Measurements from ENCODE around the gene SLC35F6. TPM values are rescaled to one million over a fixed set of nuclear protein-coding genes. Genes with fewer than 3 reads are reported as not detected.

The SLC35F6 gene
- total RNA-seq, 2 experiments from 2014 or later: 10.4 to 15.0 TPM

- no peak overlapping the region for H3K4me2 ChIP-seq (ENCODE audit: low read length)
- intact Hi-C loops (cut with micrococcal nuclease; ENCODE audit: unreplicated experiment): no loop called here
- POLR2A ChIA-PET: no interaction called here
- peaks cover 11% of the 10 kb centered on the region for H3K4me1 ChIP-seq (ENCODE audit: insufficient read depth, low read length, poor library complexity, severe bottlenecking)
- H4K20me1 ChIP-seq (ENCODE audit: insufficient read depth, low read length): no peaks in the 10 kb centered on the region
- DNase-seq (ENCODE audit: low spot score): no peak
- H3K9me3 ChIP-seq (ENCODE audit: low read length): no peaks in the 10 kb centered on the region
- no peaks in the 10 kb centered on the region for H3K36me3 ChIP-seq (ENCODE audit: insufficient read depth, low read length)
- CTCF ChIA-PET (ENCODE audit: unreplicated experiment): no interaction called here
- TF ChIP-seq EZH2phosphoT487 (IDR thresholded peaks at IDR 0.05; ENCODE audit: borderline replicate concordance, low read depth, low read length): no peak
- no peak for TF ChIP-seq CTCF (conservative IDR thresholded peaks at IDR 0.05; ENCODE audit: low read length)
- no peak overlapping the region for H3K27ac ChIP-seq (ENCODE audit: low read depth, low read length, poor library complexity, severe bottlenecking)
- H3K9me2 ChIP-seq (ENCODE audit: insufficient read depth, low read length): no peaks in the 10 kb centered on the region
- H3K4me3 ChIP-seq (ENCODE audit: low read depth, low read length, poor library complexity, severe bottlenecking): no peak overlapping the region
- peaks cover 3% of the 10 kb centered on the region; the same call in 1 of the 2 replicates for H3K79me2 ChIP-seq (ENCODE audit: insufficient read depth, low read depth, low read length)
- BruUV-seq (replicated peaks): no TSS peak
- H2AFZ ChIP-seq (ENCODE audit: low read length): no peak overlapping the region
These were observed 3.0 kb downstream of the SLC35F6 start for GRCh38 chr2:26767129-26767528.

GRCh38 chr2:26767894-26768487 is 3.9 kb downstream of the SLC35F6 start:
- no peaks in the 10 kb centered on the region; the same call in 1 of the 2 replicates for H3K36me3 ChIP-seq (ENCODE audit: insufficient read depth, low read length)

More at GRCh38 chr2:26767894-26768487, 3.9 kb downstream of the SLC35F6 start:
- no TSS peak for BruUV-seq (replicated peaks)
- no peaks in the 10 kb centered on the region for H3K9me2 ChIP-seq (ENCODE audit: insufficient read depth, low read length)
- TF ChIP-seq CTCF (conservative IDR thresholded peaks at IDR 0.05; ENCODE audit: low read length) (no peak), EZH2phosphoT487 (IDR thresholded peaks at IDR 0.05; ENCODE audit: borderline replicate concordance, low read depth, low read length) (no peak)
- H2AFZ ChIP-seq (ENCODE audit: low read length): no peak overlapping the region
- POLR2A ChIA-PET: interaction anchor here (0.5 kb wide), 1 partner anchor 1010 kb away, joined by 3 read pairs; no protein-coding TSS in a partner anchor
- peaks cover 3% of the 10 kb centered on the region; the same call in 1 of the 2 replicates for H3K79me2 ChIP-seq (ENCODE audit: insufficient read depth, low read depth, low read length)
- no peak overlapping the region for H3K27ac ChIP-seq (ENCODE audit: low read depth, low read length, poor library complexity, severe bottlenecking)
- CTCF ChIA-PET (ENCODE audit: unreplicated experiment): no interaction called here
- H3K4me2 ChIP-seq (ENCODE audit: low read length): no peak overlapping the region
- H3K4me1 ChIP-seq (ENCODE audit: insufficient read depth, low read length, poor library complexity, severe bottlenecking): peaks cover 11% of the 10 kb centered on the region
- no peak overlapping the region for H3K4me3 ChIP-seq (ENCODE audit: low read depth, low read length, poor library complexity, severe bottlenecking)
- intact Hi-C loops (cut with micrococcal nuclease; ENCODE audit: unreplicated experiment): no loop called here
- H3K9me3 ChIP-seq (ENCODE audit: low read length): no peaks in the 10 kb centered on the region
- DNase-seq (ENCODE audit: low spot score): no peak
- no peaks in the 10 kb centered on the region for H4K20me1 ChIP-seq (ENCODE audit: insufficient read depth, low read length)
